ENCODE data around the gene XIRP1. TPM values are rescaled to one million over a fixed set of nuclear protein-coding genes. Genes with fewer than 3 reads are reported as not detected.
A peak's percentile ranks its signal among the peaks of the same experiment; 100 is the strongest.

The XIRP1 gene
- total and polyA plus RNA-seq, 2 experiments from 2014 or later, result 136 to 315 TPM

DNA sequence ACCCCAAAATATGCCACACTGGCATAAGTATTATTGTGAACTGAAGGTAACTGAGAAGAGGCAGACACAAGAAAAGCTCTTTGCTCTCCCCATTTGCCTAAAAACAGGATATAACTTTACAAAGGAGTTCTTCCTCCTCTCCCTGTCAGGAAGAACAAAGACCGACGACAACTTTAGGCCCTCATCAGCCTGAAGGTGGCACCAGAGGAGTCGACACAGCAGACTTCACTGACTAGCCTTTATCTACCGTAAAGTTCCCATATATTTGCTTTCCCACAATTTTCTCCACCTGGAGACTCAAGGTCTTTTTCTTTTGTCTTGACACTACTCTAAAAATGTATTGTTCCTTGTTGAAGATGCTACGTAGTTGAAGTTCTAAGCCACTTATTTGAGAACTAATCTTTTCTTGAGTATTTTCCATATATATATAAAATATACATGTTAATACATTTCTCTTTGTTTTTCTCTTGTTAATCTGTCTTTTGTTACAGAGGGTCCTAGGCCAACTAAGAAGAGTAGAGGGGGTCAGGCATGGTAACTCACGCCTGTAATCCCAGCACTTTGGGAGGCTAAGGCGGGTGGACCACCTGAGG lies 16.2 kb upstream of the XIRP1 start:
- Histone ChIP-seq H3K4me1 (ENCODE audit: low read depth) (peaks cover 10% of the 10 kb centered on the region), H3K27me3 (no peaks in the 10 kb centered on the region), H3K27ac (peak overlapping the region; percentile 21), H3K4me3 (no peak overlapping the region), H3K36me3 (no peaks in the 10 kb centered on the region), H3K9me3 (ENCODE audit: low read depth) (no peaks in the 10 kb centered on the region)
- TF ChIP-seq, protein P1, sequence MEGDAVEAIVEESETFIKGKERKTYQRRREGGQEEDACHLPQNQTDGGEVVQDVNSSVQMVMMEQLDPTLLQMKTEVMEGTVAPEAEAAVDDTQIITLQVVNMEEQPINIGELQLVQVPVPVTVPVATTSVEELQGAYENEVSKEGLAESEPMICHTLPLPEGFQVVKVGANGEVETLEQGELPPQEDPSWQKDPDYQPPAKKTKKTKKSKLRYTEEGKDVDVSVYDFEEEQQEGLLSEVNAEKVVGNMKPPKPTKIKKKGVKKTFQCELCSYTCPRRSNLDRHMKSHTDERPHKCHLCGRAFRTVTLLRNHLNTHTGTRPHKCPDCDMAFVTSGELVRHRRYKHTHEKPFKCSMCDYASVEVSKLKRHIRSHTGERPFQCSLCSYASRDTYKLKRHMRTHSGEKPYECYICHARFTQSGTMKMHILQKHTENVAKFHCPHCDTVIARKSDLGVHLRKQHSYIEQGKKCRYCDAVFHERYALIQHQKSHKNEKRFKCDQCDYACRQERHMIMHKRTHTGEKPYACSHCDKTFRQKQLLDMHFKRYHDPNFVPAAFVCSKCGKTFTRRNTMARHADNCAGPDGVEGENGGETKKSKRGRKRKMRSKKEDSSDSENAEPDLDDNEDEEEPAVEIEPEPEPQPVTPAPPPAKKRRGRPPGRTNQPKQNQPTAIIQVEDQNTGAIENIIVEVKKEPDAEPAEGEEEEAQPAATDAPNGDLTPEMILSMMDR (IDR thresholded peaks at IDR 0.05; ENCODE audit: low read depth, low read length), result peak; percentile 78
- peak; percentile 66 to 76 for DNase-seq (ENCODE audit: low read depth in 1 of 2, low spot score in 1 of 2)

DNA sequence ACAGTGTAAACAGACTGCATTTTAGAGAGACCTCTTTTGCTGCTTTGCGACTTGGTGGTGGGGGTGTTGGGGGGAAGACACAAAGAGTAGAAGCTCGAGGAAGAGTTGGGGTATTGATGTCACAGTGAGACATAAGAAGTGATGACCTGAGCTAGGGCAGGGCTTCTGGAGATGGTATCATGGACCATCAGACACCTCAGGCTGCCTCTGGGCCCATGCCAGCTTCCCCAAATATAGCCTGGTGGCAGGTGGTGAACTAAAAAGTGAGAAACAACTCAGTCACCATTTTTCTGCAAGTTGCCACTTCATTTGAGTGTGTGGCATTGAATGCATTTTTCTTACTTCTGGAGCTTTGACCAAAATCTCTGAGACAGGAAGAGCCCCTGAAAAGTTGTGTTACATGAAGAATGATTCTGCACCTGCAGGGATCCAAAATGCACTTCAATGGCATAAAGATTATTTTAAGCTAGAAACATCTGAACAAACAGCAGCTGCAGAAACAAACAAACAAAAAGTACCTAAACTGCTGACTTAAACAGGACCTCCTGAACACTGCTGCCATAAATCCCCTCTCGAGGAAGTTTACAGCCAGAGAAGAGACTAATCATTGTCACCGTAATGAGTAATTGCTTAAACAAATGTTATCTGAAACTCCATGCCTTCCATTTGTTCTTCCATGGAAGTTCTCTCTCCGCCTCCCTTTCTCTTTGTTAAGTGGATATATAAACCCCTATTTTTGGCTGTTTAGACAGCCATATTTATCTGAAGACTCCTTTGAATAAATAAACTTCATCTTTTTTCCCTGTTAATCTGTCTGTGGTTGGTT lies 15.2 kb upstream of the XIRP1 start:
- no peaks in the 10 kb centered on the region for H3K27me3 ChIP-seq
- H3K9me3 ChIP-seq (ENCODE audit: low read depth), result no peaks in the 10 kb centered on the region
- no peak overlapping the region for H3K4me3 ChIP-seq
- no peaks in the 10 kb centered on the region for H3K36me3 ChIP-seq
- DNase-seq (ENCODE audit: low read depth in 1 of 2, low spot score in 1 of 2), result no peak
- no peak overlapping the region for H3K27ac ChIP-seq
- peaks cover 10% of the 10 kb centered on the region for H3K4me1 ChIP-seq (ENCODE audit: low read depth)
- TF ChIP-seq, protein P1 (IDR thresholded peaks at IDR 0.05; ENCODE audit: low read depth, low read length), result no peak

DNA sequence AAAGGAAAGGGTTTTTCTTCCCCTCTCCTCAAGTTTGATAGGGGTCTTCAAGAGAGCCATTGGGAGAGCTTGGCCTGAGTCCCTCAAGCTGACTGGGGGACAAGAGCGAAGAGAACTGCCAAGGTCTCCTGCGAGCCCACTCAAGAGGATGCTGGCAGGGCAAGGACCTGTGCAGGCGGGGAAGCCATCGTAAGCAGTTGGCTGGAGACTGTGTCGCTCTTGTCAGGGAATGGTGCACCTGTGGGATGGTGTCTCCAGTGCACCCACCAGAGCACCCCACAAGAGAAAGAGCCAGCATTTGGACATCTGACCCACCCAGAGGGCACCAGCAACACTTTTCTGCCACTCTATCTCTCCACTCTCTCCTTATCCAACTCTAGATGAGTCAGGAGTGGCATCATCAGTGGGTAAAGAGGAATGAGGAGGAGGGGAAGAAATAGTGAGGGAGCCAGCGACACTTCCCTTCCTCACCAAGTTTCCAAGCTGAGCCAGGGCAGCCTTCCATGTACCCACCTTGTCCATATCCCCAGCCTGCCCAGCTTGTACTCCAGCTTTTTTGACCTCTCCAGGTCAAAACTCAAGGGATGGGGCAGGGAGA lies 13.6 kb upstream of the XIRP1 start:
- DNase-seq (ENCODE audit: low read depth in 1 of 2, low spot score in 1 of 2), result no peak
- H3K4me3 ChIP-seq, result no peak overlapping the region
- TF ChIP-seq, protein P1 (IDR thresholded peaks at IDR 0.05; ENCODE audit: low read depth, low read length), result no peak
- no peaks in the 10 kb centered on the region for H3K9me3 ChIP-seq (ENCODE audit: low read depth)
- peaks cover 10% of the 10 kb centered on the region for H3K4me1 ChIP-seq (ENCODE audit: low read depth)
- no peaks in the 10 kb centered on the region for H3K36me3 ChIP-seq
- no peak overlapping the region for H3K27ac ChIP-seq
- H3K27me3 ChIP-seq, result no peaks in the 10 kb centered on the region

DNA sequence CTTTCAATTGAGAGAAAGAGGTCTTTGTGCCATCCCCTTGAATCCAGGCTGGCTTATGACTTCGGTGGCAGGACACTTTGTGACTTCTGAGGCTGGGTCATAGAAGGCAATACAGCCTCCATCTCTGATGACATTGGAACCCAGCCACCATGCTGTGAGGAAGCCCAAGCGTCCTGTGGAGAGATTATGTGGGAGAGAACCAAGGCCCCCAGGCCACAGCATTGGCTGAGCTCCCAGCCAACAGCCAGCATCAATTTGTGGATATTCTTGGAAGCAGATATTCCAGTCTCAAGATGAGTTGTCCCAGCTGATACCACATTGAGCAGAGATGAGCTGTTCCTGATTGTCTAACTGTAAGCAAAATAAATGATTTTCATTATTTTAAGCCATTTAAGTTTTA lies 12.7 kb upstream of the XIRP1 start:
- H3K27ac ChIP-seq, result no peak overlapping the region

DNA sequence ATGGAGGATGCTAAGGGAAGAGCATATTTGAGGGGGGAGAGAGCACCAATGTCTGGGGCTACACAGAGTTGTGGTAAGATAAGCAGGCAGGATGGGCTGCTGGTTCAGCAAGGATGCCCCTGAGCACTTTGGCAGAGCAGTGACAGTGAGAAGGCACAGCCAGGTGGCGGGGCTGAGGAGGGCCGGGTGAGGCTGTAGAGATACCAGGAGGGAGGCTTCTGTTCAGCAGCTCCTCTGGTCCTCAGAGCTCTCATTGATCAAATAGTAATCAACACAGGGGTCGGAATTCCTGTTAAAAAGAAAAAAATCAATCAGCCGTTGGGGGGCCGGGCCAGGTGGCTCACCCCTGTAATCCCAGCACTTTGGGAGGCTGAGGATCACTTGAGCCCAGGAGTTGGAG lies 11.5 kb upstream of the XIRP1 start:
- H3K9me3 ChIP-seq (ENCODE audit: low read depth), result no peaks in the 10 kb centered on the region
- H3K27me3 ChIP-seq, result no peaks in the 10 kb centered on the region
- TF ChIP-seq, protein P1 (IDR thresholded peaks at IDR 0.05; ENCODE audit: low read depth, low read length), result no peak
- peaks cover 10% of the 10 kb centered on the region for H3K4me1 ChIP-seq (ENCODE audit: low read depth)
- H3K27ac ChIP-seq, result no peak overlapping the region
- no peak overlapping the region for H3K4me3 ChIP-seq
- no peaks in the 10 kb centered on the region for H3K36me3 ChIP-seq
- DNase-seq (ENCODE audit: low read depth in 1 of 2, low spot score in 1 of 2), result no peak

More for the DNA sequence above, 12.7 kb upstream of the XIRP1 start:
- H3K4me1 ChIP-seq (ENCODE audit: low read depth), result peaks cover 10% of the 10 kb centered on the region
- TF ChIP-seq, protein P1 (IDR thresholded peaks at IDR 0.05; ENCODE audit: low read depth, low read length), result no peak
- peak in 1 of 2 donors; percentile 14 for DNase-seq (ENCODE audit: low read depth in 1 of 2, low spot score in 1 of 2)
- no peaks in the 10 kb centered on the region for H3K27me3 ChIP-seq
- H3K36me3 ChIP-seq, result no peaks in the 10 kb centered on the region
- no peaks in the 10 kb centered on the region for H3K9me3 ChIP-seq (ENCODE audit: low read depth)
- no peak overlapping the region for H3K4me3 ChIP-seq

Measured in cardiac muscle cell (in vitro differentiated cells and primary cell).